HT-29 (cell line): ENCODE results near the gene DOCK3. TPM values are rescaled to one million over a fixed set of nuclear protein-coding genes. Genes with fewer than 3 reads are reported as not detected.
"Not testable (repeated sequence)": the region's sequence is repeated elsewhere in the genome, so short reads cannot be mapped to it uniquely, and the experiment has no call there.

Experiments
- DNase-seq: peaks from one replicate; pipeline ENCODE4 v3.0.0-alpha.2; 2015; ENCODE audit warnings: low spot score
- total RNA-seq: library from RNA; depleted of rRNA; stranded (reverse); fragments of >200 nt; shearing (Covaris generic); gene quantifications from 2 replicates; pipeline ENCODE4 v1.2.3, GENCODE V29; 2014

DOCK3 gene
- total RNA-seq, 1 experiment from 2014 or later, result 0.10 TPM

DNA sequence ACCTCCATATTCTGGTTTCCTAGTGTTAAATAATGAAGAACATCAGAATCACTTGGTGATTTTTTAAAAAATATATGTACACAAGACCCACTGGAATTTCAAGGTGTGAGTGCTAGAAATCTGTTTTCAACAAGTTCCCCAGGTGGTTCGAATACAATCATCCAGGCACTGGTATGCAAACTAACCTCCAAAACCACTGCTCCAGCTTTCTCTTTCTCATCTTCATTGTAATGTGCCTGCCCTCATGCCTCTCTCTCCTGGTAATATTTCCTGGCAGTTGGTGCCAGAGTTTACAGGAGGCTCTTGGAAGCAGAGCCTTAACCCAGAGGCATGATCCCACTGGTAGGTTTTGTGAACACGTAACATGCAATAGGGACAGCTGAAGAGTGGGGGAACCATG, 547.2 kb downstream of the DOCK3 start:
- DNase-seq, result no peak

DNA sequence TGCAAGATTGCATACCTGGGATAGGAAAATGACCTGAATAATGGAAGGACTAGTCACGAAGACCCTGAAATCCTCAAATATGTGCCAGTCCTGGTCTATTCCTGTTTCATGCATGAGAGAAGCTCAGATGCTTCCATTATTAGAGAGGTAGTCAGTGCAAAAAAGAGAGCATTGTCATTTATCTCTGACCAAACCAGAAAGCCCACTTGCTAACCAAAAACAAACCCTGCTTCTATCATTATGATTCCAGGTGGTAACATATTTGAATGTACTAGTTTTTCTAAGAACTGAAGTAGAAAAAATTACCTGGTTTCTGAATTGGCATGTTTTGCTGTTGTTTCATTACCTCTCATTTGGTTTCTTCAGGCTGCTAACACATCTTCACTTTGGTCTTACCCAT, 549.6 kb downstream of the DOCK3 start:
- DNase-seq, result no peak

DNA sequence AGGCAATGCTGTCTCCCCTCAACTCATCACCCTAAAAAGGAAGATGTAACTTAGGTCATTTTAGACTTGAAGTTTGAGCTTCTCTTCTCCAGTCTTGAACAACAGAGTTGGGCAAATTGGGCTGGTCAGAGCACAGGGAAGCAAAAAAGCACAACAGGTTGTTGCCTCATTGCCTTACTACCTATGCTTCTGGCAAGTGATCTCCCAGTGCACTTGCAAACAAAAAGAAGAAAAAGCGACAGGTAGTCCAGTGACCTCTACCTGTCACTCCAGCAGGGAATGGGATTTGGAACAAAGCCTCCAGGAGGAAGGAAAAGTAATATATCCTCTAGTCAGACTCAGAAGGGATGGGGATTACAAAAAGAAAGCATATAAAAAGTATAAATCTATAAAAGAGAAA, 550.1 kb downstream of the DOCK3 start:
- no peak for DNase-seq

GRCh38 chr3:51242939-51243338, 568.2 kb downstream of the DOCK3 start:
- DNase-seq, result no peak

DNA sequence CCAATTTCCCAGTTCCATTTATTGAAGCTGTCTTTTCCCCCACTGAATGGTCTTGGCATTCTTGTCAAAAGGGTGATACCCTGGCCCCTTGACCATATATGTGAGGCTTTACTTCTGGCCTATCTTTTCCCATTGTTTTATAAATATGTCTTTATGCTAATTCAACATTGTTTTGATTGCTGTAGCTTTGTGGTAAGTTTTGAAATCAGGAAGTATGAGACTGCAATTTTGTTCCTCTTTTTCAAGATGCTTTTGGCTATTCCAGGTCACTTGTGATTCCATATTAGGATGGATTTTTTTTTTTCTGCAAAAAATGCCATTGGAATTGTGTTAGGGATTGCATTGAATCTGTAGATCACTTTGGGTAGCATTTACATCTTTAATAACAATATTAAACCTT, 569.2 kb downstream of the DOCK3 start:
- DNase-seq, result no peak

DNA sequence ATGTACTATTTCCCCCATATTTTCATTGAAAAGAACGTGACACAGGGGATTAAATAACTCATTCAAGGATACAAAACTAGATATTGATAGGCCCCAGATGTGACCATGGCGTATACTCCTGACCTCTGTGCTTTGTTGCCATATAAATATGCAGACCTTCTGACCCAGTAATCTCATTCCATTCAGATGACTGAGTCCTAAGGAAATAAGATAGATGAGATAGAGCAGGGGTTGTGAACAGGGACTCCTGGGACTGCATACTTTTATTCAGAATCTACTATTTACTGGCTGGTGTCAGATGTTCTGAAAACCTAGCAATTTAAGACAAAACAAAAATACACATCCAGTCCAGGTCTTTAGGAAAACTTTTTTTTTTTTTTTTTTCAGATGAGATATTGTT, 571.1 kb downstream of the DOCK3 start:
- no peak for DNase-seq

DNA sequence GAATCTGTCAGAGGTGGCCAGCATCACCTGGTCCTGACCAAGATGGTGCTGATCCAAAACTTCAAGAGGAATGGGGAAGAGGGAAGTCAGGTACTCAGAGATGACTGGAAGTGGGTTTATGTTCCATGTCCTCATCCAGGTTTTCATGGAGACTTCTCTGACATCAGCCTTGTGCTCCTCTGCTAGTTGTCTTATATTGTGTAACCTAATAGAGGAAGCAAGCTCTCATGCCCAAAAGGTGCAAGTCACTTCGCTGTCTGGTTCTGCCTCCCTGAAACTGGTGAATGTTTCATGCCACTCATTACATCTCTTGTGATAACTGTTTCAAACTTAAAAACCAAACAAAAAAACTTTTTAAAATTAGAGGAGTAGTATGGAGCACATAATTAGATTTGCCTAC, 583.1 kb downstream of the DOCK3 start:
- DNase-seq, result no peak

GRCh38 chr3:51264166-51264565, 589.4 kb downstream of the DOCK3 start:
- not testable (repeated sequence) for DNase-seq

GRCh38 chr3:51268132-51268531, 593.4 kb downstream of the DOCK3 start:
- DNase-seq, result no peak

- no peak for DNase-seq
Measured at GRCh38 chr3:51269466-51269865, 594.7 kb downstream of the DOCK3 start.

DNA sequence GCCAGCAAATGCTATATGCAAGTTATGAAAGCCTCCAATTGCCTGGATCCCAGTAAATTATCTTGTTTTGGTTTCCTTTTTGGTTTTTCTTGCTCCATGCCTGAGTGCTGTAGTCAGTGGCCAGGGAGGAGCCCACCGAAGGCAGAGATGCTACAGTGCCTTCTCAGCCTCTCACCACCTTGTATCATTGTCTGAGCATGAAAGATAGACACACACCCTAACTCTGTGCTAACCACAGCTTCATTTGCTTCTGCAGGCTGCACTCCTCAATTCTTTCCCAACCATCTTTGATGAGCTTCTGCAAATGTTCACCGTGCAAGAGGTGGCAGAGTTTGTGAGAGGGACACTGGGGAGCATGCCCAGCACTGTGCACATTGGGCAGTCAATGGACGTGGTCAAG, 595.8 kb downstream of the DOCK3 start:
- DNase-seq, result no peak

GRCh38 chr3:51271172-51271571, 596.4 kb downstream of the DOCK3 start:
- no peak for DNase-seq

DNA sequence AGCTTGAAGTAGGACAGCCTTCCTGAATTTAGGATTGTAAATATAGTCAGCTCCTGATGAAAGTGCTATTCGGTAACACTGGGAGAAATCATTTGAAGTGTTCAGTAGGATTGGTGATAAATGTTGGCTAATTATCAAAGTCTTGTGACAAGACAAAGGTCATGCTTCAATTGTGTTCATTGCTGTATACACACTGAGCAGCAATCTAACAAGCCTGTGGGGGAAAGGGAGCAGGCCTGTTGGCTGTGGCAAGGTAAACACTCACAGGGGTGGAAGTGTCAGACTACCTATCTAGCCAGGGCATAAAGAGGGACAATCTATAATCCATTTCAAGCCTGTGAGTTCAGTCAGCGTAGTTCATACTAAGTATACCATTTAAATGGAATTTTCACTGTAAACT, 599.3 kb downstream of the DOCK3 start:
- no peak for DNase-seq

GRCh38 chr3:51275111-51275805, 600.5 kb downstream of the DOCK3 start:
- DNase-seq, result no peak

DNA sequence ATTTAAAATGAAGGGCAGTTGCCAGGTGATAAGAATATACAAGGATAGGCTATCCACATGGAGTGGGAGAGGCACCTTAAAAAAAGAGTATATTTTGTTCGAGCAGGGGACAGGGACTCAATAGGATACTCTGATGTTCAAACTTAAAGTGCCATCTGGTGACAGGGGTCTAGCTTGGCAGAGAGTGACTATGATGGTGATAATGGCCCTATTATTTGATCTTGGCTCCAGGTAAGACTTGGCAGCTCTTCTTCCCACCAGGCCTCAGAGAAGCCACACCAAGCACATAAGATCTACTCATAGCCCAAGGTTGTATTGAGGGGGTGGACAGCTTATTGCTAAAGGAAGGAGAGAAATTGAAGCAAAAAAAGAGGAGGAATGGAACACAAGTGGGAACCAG, 601.3 kb downstream of the DOCK3 start:
- DNase-seq, result no peak

- no peak for DNase-seq
Measured at GRCh38 chr3:51279448-51279847, 604.7 kb downstream of the DOCK3 start.

DNA sequence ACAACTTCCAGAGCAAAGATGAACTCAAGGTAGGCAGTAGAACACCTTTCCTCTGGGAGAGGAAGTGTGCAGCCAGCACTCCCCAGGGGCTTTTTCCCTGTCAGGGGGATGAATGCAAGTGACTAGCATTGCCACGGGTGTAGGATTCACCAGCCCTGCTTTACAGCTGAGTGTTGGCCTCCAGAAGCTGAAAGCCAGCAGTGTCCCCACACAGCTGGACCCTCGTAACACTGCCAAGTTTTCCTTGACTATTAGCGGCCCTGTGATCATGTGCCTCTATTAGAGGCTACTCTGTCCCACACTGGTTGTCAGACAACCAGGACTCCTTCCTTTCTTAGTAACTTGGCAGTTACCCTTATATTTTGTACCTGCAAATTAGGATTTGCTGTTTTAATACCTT, 605.4 kb downstream of the DOCK3 start:
- no peak for DNase-seq

DNA sequence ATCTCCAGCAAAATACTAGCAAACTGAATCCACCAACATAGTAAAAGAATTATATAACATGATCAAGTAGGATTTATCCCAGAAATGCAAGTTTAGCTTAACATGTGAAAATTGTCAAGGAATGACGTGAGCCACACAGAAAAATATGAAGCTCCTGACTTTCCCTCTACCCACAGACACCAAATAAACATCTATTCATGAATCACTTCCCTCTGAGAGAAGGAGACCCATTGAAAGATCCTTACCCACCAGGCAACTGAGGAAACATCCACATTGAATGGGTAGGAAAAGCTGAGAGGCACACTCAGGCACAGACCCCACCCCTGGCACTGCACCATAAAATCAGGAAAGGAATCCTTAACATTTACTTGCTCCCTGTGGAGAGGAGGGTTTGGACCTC, 608.2 kb downstream of the DOCK3 start:
- no peak for DNase-seq

- no peak for DNase-seq
Measured at GRCh38 chr3:51283421-51283820, 608.7 kb downstream of the DOCK3 start.

DNA sequence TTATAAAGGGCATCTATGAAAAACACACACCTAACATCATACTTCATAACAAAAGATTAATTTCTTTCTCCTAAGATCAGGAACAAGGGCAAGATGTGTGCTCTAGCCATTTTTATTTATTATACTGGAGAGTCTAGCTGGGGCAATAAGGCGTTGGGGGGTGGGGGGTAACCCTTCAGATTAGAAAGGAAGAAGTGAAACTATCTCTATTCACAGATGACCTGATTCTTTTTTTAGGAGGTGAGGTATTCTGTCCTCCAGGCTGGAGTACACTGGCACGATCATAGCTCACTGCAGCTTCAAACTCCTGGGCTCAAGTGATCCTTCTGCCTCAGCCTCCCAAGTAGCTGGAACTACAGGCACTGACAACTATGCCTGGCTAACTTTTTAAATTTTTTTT, 620.9 kb downstream of the DOCK3 start:
- no peak for DNase-seq

- no peak for DNase-seq
Measured at GRCh38 chr3:51297333-51297732, 622.6 kb downstream of the DOCK3 start.

DNA sequence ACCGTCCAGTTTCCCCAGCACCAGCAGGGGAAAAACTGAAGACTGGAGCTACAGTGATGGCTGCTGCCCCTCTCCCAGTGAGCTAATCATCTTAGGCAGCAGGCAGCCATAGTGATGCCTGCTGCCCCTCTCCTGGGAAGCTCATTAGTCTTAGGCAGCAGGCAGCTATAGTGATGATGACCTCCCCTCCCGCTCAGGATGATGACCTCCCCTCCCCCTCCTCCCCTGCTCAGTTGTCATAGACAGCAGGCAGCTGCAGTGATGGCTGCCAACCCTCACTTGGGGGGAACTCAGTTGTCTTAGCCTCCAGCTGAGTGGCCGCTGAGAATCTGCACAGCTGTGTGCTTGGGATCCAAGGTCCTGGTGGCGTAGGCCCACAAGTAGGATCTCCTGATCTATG, 629.5 kb downstream of the DOCK3 start:
- DNase-seq, result no peak

DNA sequence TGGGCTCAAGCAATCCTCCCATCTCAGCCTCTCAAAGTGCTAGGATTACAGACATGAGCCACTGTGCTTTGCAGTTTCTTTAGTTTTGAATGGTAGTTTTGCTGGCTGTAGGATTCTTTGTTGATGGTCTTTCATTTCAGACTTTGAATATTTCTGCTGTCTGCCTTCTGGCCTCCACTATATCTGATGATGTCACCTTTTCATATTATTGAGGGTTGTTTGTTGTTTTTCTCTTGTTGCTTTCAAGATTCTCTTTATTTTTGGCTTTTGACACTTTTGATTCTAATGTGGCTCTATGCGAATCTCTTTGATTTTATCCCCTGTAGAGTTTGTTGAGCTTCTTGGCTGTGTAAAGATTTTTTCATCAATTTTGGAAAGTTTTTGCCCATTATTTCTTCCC, 631.4 kb downstream of the DOCK3 start:
- DNase-seq, result no peak

- no peak for DNase-seq
Measured at GRCh38 chr3:51307458-51307857, 632.7 kb downstream of the DOCK3 start.
